HG02870 (cell line): Measurements from ENCODE around the gene SFTPB.

Experiments used
- ATAC-seq: cut with Tn5 transposase; IDR thresholded peaks from one replicate; pipeline ENCODE4 v1.9.1; 2021; ENCODE audit warnings: mild to moderate bottlenecking, moderate library complexity; ENCODE audit not compliant: unreplicated experiment

Gene SFTPB

GRCh38 chr2:85702800-85703199, 34.8 kb upstream of the SFTPB start:
- no peak for ATAC-seq

GRCh38 chr2:85702172-85702571, 34.2 kb upstream of the SFTPB start:
- ATAC-seq: no peak

DNA sequence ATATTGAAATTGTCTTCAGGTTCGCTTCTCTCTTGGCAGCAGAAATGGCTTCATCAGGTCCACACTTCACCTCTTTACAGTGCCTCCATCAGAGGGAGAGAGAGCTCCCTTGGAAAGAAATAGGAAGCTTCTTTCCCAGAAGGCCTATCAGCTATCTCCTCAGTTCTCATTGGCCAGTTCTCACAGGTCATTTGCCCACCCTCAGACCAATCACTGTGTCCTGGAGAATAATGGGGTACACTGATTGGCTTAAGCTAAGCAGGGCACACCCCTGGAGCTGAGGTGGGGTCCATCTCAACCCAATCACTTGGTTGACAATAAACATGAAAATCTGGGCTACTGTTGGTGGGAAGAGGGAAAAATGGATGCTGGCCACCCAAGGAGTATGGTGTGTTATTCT, 31.3 kb upstream of the SFTPB start:
- no peak for ATAC-seq

GRCh38 chr2:85698880-85699254, 30.9 kb upstream of the SFTPB start:
- no peak for ATAC-seq

DNA sequence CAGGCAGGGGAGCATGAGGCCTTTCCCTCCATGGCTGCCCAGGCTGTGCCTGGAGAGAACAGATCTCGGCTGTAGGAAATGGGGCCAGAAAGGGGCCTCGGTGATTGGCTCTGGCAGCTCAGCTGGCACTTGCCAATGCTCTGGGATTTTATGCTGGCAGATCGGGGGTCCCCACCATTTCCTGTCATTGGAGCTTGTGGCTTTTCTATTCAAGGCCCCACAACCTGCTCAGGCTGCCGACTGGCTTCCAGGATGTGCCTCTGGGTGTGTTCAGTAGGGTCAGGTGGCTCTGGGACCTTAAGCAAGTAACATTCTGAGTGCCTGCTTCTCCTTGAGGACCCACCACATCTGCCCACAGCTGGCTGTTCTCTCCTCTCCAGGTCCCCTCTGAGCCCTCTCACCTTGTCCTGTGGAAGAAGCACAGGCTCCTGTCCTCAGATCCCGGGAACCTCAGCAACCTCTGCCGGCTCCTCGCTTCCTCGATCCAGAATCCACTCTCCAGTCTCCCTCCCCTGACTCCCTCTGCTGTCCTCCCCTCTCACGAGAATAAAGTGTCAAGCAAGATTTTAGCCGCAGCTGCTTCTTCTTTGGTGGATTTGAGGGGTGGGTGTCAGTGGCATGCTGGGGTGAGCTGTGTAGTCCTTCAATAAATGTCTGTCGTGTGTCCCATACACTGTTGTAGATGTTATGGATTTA, 30.3 kb upstream of the SFTPB start:
- no peak for ATAC-seq

DNA sequence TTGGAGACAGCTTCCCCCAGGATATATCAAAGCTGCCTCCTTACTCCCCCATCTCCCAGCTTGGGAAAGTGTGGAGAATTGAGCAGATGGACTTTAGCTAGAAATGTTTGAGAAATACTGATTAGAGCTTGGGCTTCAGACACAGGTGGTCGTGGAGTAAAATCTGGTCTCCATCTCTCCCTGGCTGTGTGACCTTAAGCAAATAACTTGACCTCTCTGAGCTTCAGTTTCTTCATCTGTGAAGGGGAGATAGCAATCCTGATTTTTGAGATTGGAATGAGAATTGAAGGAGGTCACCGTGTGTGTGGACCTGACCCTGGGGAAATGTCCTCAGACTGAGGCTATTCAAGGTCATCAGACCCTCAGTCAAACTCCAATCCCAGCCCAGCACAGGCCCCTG, 29.7 kb upstream of the SFTPB start:
- ATAC-seq: no peak

DNA sequence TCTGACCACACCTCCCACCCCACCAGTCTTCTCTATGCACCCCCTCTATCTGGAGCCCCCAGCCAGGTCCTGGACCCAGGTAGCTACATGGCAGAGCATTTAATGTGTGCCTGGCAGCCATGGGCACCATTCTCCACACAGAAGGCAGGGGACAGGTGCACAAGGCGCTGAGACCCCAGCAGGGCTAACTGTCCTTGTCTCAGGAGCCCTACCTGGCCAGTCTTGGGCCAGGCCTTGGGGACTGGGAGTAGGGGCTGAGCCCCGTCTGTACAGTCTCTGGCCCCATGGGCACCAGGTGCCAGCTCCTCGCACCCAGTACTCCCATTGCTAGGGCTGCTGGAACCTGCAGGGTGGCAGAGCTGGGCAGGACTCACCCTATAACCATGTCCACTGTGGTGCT, 29.1 kb upstream of the SFTPB start:
- ATAC-seq: no peak

GRCh38 chr2:85695691-85696668, 28.0 kb upstream of the SFTPB start:
- no peak for ATAC-seq

DNA sequence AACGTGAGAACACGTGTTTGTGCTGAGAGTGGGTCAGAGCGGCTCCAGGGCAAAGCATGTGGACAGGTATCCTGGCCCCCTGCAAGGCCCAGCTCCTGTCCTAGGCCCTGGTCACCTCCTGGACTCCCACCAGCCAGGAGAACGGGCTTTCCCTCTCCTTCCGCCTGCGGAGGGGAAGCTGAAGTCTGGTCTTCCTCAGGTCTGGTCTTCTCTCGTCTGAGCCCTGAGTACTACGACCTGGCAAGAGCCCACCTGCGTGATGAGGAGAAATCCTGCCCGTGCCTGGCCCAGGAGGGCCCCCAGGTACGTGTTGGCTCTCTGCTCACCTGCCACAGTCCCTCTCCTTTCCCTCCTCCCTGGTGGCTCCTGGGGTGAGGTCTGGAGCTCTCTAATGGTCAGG, 27.1 kb upstream of the SFTPB start:
- no peak for ATAC-seq

DNA sequence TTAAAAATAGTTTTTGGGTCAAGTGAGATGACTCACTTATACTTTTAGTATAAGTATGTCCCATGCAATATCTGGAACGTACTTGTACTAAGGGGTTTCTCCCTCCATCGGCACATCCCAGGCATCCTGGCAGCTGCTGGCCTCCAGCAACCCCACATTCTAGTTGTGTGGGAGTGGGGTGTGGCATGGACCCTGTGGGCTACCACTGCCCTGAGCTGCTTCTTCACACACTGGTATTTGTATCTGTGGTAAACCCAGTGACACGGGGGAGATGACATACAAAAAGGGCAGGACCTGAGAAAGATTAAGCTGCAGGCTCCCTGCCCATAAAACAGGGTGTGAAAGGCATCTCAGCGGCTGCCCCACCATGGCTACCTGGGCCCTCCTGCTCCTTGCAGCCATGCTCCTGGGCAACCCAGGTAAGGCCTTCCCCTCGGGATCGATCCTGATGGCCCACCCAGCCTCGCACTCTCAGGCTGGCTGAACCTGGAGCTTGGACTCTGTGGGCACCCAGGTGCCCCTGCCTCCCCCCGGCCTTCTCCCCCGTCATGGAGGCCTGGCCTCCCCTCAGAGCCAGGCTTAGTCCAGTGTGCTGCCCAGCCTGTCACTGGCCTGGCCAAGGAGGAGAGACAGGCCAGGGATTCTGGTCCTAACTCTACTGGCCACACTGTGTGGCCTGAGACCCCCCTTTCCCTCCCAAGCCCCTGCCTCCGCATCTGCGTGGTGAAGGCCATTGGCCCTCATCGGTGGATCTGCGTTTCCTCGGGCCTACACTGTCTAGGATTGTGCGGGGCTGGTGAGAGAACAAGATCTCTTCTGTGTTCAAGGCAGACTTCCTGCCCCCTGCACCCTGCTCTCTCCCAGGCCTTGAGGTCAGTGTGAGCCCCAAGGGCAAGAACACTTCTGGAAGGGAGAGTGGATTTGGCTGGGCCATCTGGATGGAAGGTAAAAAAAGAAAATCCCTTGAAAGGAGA, 26.3 kb upstream of the SFTPB start, which contains the start of gene GNLY:
GNLY (plus strand) TSS at position 307 of the 974 bp plus-strand sequence; CDS start at position 368, 61 bp downstream.
- no peak for ATAC-seq

- no peak for ATAC-seq
These were observed 24.1 kb upstream of the SFTPB start for GRCh38 chr2:85692039-85692645.

- ATAC-seq: no peak
These were observed 22.9 kb upstream of the SFTPB start for GRCh38 chr2:85690932-85691331.

- ATAC-seq: no peak
These were observed 16.8 kb upstream of the SFTPB start for GRCh38 chr2:85684806-85685205.

- no peak for ATAC-seq
These were observed 16.4 kb upstream of the SFTPB start for GRCh38 chr2:85684380-85684779.

GRCh38 chr2:85682378-85682777, 14.4 kb upstream of the SFTPB start:
- no peak for ATAC-seq

- ATAC-seq: no peak
These were observed 13.8 kb upstream of the SFTPB start for GRCh38 chr2:85681776-85682175.

DNA sequence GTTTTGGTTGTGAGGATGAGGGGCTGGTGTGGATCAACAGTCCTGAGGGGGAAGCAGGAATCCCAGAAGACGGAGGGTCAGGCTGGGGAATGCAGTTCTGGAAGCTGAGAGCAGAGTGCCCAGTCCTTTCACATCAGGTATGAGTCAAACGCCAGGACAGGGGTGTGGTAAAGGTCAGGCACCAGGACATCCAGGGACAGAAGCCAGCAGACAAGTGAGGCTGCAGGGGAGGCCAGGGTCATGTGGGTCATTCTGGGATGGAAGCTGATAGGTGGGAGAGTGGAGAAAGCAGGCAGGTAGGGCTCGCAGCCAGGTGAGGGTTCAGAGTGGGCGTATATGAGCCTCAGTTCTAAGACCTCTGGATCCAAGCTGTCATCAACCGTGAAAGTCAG, 13.4 kb upstream of the SFTPB start:
- ATAC-seq: no peak

DNA sequence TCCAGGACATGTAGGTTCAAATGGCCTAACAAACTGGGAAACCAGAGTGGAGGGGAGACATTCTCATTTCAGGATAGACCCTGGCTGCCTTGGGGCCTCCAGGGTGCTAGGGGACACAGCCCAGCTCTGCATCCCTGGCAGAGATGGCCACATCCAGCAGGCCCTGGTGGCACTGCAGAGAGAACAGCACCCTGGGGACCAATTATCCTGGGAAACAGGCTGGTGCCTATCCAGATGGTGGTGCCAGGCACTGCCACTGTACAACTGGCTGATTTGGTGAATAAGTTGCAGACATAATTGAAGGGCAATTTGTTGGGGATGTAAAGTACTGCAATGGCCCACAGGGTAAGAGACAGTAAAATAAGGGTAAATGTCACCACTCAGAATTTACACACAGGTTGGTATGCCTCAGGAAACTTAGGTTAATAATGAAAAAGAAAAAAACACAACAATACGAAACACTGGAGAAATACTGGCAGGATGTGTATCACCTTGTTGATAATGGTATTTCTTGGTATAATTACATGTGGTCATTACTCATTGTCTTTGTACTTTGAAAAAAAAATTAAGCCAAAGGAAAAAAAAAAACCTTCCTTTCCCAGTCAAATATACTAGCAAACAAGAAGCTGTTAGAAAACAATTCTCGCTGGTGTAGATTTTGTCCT, 12.8 kb upstream of the SFTPB start:
- ATAC-seq: no peak

- ATAC-seq: no peak
These were observed 11.0 kb upstream of the SFTPB start for GRCh38 chr2:85678794-85679672.
